HepG2 (cell line): ENCODE measurements around the gene MIF. TPM values are rescaled to one million over a fixed set of nuclear protein-coding genes. Genes with fewer than 3 reads are reported as not detected.

Source experiments
- CBX2 ChIP-seq, 2 experiments: fragments of 200-600 bp in 1 of 2; sonication (generic); formaldehyde crosslinking in 1 of 2; IDR thresholded peaks; 2 replicates each; pipeline versions ENCODE4 v1.7.0 to v1.8.1; 2018 to 2022; ENCODE audit warnings: low read depth in 2 of 2, low read length in 1 of 2, mild to moderate bottlenecking in 1 of 2, missing genetic modification reagents in 1 of 2
- CC2D1A ChIP-seq: sonication (generic); formaldehyde crosslinking; IDR thresholded peaks from 2 replicates; pipeline ENCODE4 v1.8.1; 2023; ENCODE audit warnings: mild to moderate bottlenecking, missing genetic modification reagents
- DMTF1 ChIP-seq: sonication (generic); formaldehyde crosslinking; IDR thresholded peaks from 2 replicates; pipeline ENCODE4 v1.4.0; 2020; ENCODE audit warnings: mild to moderate bottlenecking, missing genetic modification reagents
- FOXJ3 ChIP-seq: sonication (generic); formaldehyde crosslinking; IDR thresholded peaks from 2 replicates; pipeline ENCODE4 v1.4.0; 2020; ENCODE audit warnings: missing genetic modification reagents, mild to moderate bottlenecking, borderline replicate concordance
- FOXO4 ChIP-seq: sonication (generic); formaldehyde crosslinking; conservative IDR thresholded peaks from 2 replicates; pipeline ENCODE4 v1.8.1; 2023; ENCODE audit warnings: missing genetic modification reagents
- IRF2 ChIP-seq: IDR thresholded peaks from 2 replicates; pipeline ENCODE4 v1.6.1; 2018; ENCODE audit warnings: missing genetic modification reagents, missing compliant biosample characterization
- IRX3 ChIP-seq: sonication (generic); formaldehyde crosslinking; IDR thresholded peaks from 2 replicates; pipeline ENCODE4 v1.8.1; 2023; ENCODE audit warnings: mild to moderate bottlenecking, low read depth, missing genetic modification reagents, borderline replicate concordance
- NFKBIZ ChIP-seq: IDR thresholded peaks from 2 replicates; pipeline ENCODE4 v1.6.1; 2018; ENCODE audit warnings: missing genetic modification reagents, missing compliant biosample characterization
- RAD51 ChIP-seq: fragments of 450-650 bp; IDR thresholded peaks from 2 replicates; pipeline ENCODE4 v1.6.1; 2016; ENCODE audit warnings: borderline replicate concordance
- TAF15 ChIP-seq: fragments of 200-400 bp; formaldehyde crosslinking; IDR thresholded peaks from one replicate; pipeline ENCODE4 v1.6.1; 2018; ENCODE audit warnings: mild to moderate bottlenecking, low read depth, low read length; ENCODE audit not compliant: poor library complexity, severe bottlenecking
- TIGD3 ChIP-seq: sonication (generic); formaldehyde crosslinking; IDR thresholded peaks from 2 replicates; pipeline ENCODE4 v1.5.1; 2020; ENCODE audit warnings: mild to moderate bottlenecking, missing genetic modification reagents, borderline replicate concordance
- TMF1 ChIP-seq: sonication (generic); formaldehyde crosslinking; IDR thresholded peaks from 2 replicates; pipeline ENCODE4 v1.8.1; 2022; ENCODE audit warnings: low read depth, missing genetic modification reagents
- TP53 ChIP-seq: sonication (generic); formaldehyde crosslinking; conservative IDR thresholded peaks from 2 replicates; pipeline ENCODE4 v1.4.0; 2020; ENCODE audit warnings: missing genetic modification reagents
- ZNF232 ChIP-seq: sonication (generic); formaldehyde crosslinking; IDR thresholded peaks from 2 replicates; pipeline ENCODE4 v1.4.0; 2020; ENCODE audit warnings: missing genetic modification reagents, borderline replicate concordance
- ZNF460 ChIP-seq: sonication (generic); formaldehyde crosslinking; IDR thresholded peaks from 2 replicates; pipeline ENCODE4 v1.5.1; 2020; ENCODE audit warnings: missing genetic modification reagents, mild to moderate bottlenecking, borderline replicate concordance
- ZNF768 ChIP-seq: sonication (generic); formaldehyde crosslinking; IDR thresholded peaks from 2 replicates; pipeline ENCODE4 v1.4.0; 2020; ENCODE audit warnings: missing genetic modification reagents
- ZNF775 ChIP-seq: sonication (generic); formaldehyde crosslinking; IDR thresholded peaks from 2 replicates; pipeline ENCODE4 v1.4.0; 2020; ENCODE audit warnings: missing genetic modification reagents, mild to moderate bottlenecking, moderate library complexity, borderline replicate concordance
- polyA plus RNA-seq, 8 experiments: library from polyadenylated mRNA; depleted of rRNA in 3 of 8; stranded (reverse) in 7 of 8; unstranded in 1 of 8; fragments of >200 nt; fragmentation: Illumina TruSeq in 4 of 8; extraction: Trizol in 4 of 8; gene quantifications; 2 replicates each; pipeline versions ENCODE4 v1.2.1 to v1.2.3, GENCODE V29; 2011 to 2016; ENCODE audit warnings: low read depth in 4 of 8, missing spikeins in 1 of 8, mixed read lengths in 1 of 8; ENCODE audit not compliant: insufficient read depth in 1 of 8
- total RNA-seq, 5 experiments: library from RNA; depleted of rRNA; stranded (reverse); fragments of >200 nt; fragmentation: Illumina TruSeq; extraction: Trizol; gene quantifications; 2 replicates each; pipeline ENCODE4 v1.2.3, GENCODE V29; 2016; ENCODE audit warnings: low read depth in 1 of 5

Gene MIF
- total and polyA plus RNA-seq, 2 of the 13 experiments (the other 11 are each of a cell fraction or from before 2014, with no cell fraction given) = 634 to 675 TPM

- TF ChIP-seq DMTF1 (no peak), ZNF768 (no peak), ZNF775 (CRISPR knock-in tag) (no peak), NFKBIZ (CRISPR knock-in tag) (no peak), RAD51 (no peak), FOXO4 (peak; percentile 87; the same call in 1 of the 2 replicates), TP53 (CRISPR knock-in tag) (no peak), TMF1 (CRISPR knock-in tag) (no peak), IRX3 (no peak), ZNF232 (CRISPR knock-in tag) (0 out of 2 replicates have a peak, but pooled peaks have one; percentile 5), ZNF460 (CRISPR knock-in tag) (0 out of 2 replicates have a peak, but pooled peaks have one; percentile 4), TAF15 (no peak), FOXJ3 (CRISPR knock-in tag) (no peak), TIGD3 (CRISPR knock-in tag) (no peak), IRF2 (CRISPR knock-in tag) (0 out of 2 replicates have a peak, but pooled peaks have one; percentile 3), CC2D1A (CRISPR knock-in tag) (no peak), CBX2 (IDR thresholded peaks at IDR 0.05; ENCODE audit: low read depth, low read length) (no peak), CBX2 (CRISPR knock-in tag; IDR thresholded peaks at IDR 0.05; ENCODE audit: low read depth) (no peak)
- TF ChIP-seq, all 625 proteins: peak for 15
Measured at GRCh38 chr22:23893121-23893944, 850 bp upstream of the MIF start (continued).
